Aorta (tissue), 5 donors: ENCODE results near the gene ZBTB44. TPM values are rescaled to one million over a fixed set of nuclear protein-coding genes. Genes with fewer than 3 reads are reported as not detected.
A peak's percentile ranks its signal among the peaks of the same experiment; 100 is the strongest.

Experiments
- ATAC-seq: fragments of 200-7000 bp; cut with Tn5 transposase; one replicate; pipeline ENCODE4 v1.9.1; 2022; ENCODE audit warnings: moderate library complexity; ENCODE audit not compliant: low FRiP score
- DNase-seq, 2 donors: peaks; one replicate each; pipeline ENCODE4 v3.0.0-alpha.2; 2020
- H3K27ac ChIP-seq, 2 donors: one replicate each; pipeline ENCODE4 v1.5.1; 2013; ENCODE audit warnings: low read length in 2 of 2, mild to moderate bottlenecking in 2 of 2, moderate library complexity in 2 of 2, control low read depth in 1 of 2, inconsistent platforms in 1 of 2, low read depth in 1 of 2
- H3K27me3 ChIP-seq, 2 donors: one replicate each; pipeline ENCODE4 v1.6.1; 2013; ENCODE audit warnings: control low read depth in 1 of 2, low read length in 1 of 2, mild to moderate bottlenecking in 1 of 2, moderate library complexity in 1 of 2; ENCODE audit not compliant: insufficient read depth in 2 of 2, control insufficient read depth in 1 of 2
- H3K36me3 ChIP-seq, 2 donors: one replicate each; pipeline ENCODE4 v1.6.1; 2013; ENCODE audit warnings: control low read depth in 1 of 2, low read length in 1 of 2, mild to moderate bottlenecking in 1 of 2; ENCODE audit not compliant: insufficient read depth in 2 of 2, control insufficient read depth in 1 of 2
- H3K4me1 ChIP-seq, 2 donors: one replicate each; pipeline ENCODE4 v1.6.1; 2013; ENCODE audit warnings: low read length in 2 of 2, control low read depth in 1 of 2, mild to moderate bottlenecking in 1 of 2, moderate library complexity in 1 of 2; ENCODE audit not compliant: insufficient read depth in 2 of 2, control insufficient read depth in 1 of 2
- H3K4me3 ChIP-seq, 2 donors: one replicate each; pipeline ENCODE4 v1.5.1; 2013; ENCODE audit warnings: low read length in 2 of 2, control low read depth in 1 of 2, mild to moderate bottlenecking in 1 of 2
- H3K9me3 ChIP-seq: one replicate; pipeline ENCODE4 v1.6.1; 2013; ENCODE audit warnings: mild to moderate bottlenecking, low read length; ENCODE audit not compliant: control insufficient read depth
- WGBS, 2 donors: extraction: QIAGEN DNeasy Blood & Tissue Kit; methylation state at CpG; one replicate each; pipeline ENCODE4 v1.1.7; 2013; 5-methylcytosine and 5-hydroxymethylcytosine counted together
- intact Hi-C, 2 donors: fragments of 100-400 bp; cut with DNase I; formaldehyde crosslinking; loops; one replicate each; pipeline versions ENCODE4 v1.14.2 to v1.15.0; 2022
- polyA plus RNA-seq, 2 donors: library from polyadenylated mRNA; stranded (reverse); fragments of 200-250 nt; gene quantifications; one replicate each; pipeline ENCODE4 v1.2.3, GENCODE V29; 2013
- total RNA-seq, 2 donors: library from RNA; stranded (reverse); fragmentation: NEBNext Ultra II Directional; extraction: Animal tissue kit (Norgen Biotek cat#: 25700); gene quantifications; one replicate each; pipeline ENCODE4 v1.2.1, GENCODE V29; 2021
- donor health status: healthy with polysubstance abuse.
- donor health status: Bipolar disorder and iron deficiency.
- donor health status: DM: no; HTN: no; CAD: no.
- donor health status: DM: no; HTN: no; CAD: no.
- donor health status: DM: yes; HTN: yes; CAD: no.

Gene ZBTB44
- total and polyA plus RNA-seq, 4 donors = 8.3 to 50.2 (median 23.2) TPM

DNA sequence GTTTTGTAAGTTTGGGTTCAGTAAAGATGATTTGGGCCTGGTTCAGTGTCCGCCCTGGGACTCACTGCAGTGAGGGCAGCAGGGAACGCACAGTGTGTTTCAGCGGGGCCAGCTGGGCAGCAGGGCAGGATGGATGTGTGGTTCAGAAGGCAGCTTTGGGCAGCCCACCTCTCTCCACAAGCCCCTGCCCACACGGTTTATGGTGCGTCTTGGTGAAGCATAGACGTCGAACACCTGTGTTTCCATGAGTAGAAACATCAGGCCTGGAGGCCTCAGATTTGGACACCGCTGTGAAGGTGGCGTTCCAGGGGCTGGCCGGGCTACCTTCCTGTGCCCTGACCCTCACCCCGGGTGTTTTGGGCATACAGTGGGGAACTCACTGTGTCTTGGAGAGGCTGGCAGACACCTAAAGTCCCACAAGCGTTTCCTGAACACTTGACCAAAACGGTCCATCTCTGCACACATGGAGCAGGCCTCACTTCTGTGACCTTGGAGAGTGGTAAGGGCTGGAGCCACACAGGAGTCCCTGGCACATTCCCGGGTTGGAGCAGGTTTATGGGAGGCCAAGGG lies 96.1 kb downstream of the ZBTB44 start:
- H3K9me3 ChIP-seq = no peaks in the 10 kb centered on the region
- intact Hi-C loops = loop anchor here in 1 of 2 donors (10.0 kb wide), 1 partner anchor 176 kb away; no protein-coding TSS in a partner anchor
- no peak for ATAC-seq
- H3K4me3 ChIP-seq = no peak overlapping the region
- 89 to 92% methylated on average over 14 of the region's 14 CpGs for WGBS, 2 donors
- no peak overlapping the region for H3K27ac ChIP-seq
- H3K36me3 ChIP-seq = no peaks in the 10 kb centered on the region
- no peaks in the 10 kb centered on the region for H3K27me3 ChIP-seq
- no peaks in the 10 kb centered on the region for H3K4me1 ChIP-seq
- no peak for DNase-seq

DNA sequence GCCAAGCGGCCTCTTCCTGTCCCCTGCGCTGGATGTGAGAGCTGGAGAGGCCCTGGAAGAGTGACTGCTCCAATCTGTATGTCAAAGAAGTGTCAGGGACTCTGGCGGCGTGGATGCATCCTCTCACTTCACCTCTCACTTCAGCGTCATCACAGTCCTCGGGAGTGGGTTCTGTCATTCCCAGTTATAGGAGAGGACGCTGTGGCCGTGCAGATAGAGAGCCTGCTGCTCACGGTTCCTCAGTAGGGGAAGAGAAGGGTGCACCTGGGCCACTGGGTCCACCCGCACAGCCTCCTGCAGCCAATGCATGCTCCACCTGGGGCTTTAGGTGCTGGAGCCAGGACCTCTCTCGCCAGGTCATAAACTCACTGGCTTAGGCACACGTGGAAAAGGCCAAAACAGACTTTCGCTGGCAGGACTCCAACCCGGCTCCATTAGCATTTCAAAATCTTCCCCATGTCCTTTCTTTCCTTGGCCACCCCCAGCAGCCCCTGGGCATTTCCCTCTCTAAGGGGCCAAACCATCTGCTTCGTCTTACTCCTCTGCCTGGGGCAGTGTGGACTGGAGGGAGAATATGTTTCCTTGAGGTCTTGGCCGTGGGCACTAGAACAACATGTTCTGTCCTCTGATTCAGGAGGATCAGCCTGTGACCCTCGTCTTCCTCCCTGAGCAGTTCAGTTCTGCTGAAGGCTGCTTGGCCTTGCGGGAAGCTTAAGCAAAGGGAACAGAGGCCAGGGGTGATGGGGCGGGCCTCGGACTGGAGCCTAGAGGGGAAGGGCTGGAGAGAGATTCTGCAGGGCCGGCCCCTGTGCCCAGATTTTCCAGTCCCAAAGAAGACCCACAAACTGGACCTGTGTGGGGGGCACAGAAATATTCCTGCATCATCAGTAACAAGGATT lies 97.3 kb downstream of the ZBTB44 start:
- Histone ChIP-seq H3K36me3 (no peaks in the 10 kb centered on the region), H3K27me3 (no peaks in the 10 kb centered on the region), H3K9me3 (no peaks in the 10 kb centered on the region), H3K4me1 (no peaks in the 10 kb centered on the region), H3K4me3 (no peak overlapping the region), H3K27ac (no peak overlapping the region)
- 84 to 86% methylated on average over 21 of the region's 21 CpGs for WGBS, 2 donors
- ATAC-seq = no peak
- DNase-seq = no peak
- intact Hi-C loops = loop anchor here in 1 of 2 donors (10.0 kb wide), 1 partner anchor 177 kb away; no protein-coding TSS in a partner anchor

DNA sequence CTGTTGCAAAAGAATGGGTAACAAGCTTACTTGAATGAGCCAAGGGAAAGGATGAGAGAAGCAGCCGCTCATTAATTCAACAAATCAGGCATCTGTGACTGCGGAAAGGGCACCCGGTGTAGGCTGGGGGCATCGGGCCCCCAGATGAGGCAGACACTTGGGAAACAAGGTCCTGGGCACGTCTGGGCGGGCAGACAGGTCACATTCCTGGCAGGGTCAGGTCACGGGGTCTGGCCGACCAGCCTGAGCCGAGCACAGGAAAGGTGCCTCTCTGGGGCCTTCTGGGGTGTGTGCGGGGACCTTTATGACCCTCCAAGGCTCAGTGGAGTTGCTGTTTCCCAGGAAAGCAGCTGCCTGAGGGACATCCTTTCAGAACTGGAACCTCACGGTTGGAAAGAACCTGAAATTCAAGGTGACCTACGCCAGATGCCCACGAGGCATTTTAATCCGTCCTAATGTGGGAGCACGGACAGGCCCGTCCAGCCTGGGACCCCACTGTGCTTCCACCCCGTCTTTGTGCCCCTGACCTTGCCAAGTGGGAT lies 98.1 kb downstream of the ZBTB44 start:
- Histone ChIP-seq H3K9me3 (no peaks in the 10 kb centered on the region), H3K4me3 (no peak overlapping the region), H3K27me3 (no peaks in the 10 kb centered on the region), H3K36me3 (no peaks in the 10 kb centered on the region), H3K27ac (no peak overlapping the region), H3K4me1 (no peaks in the 10 kb centered on the region)
- DNase-seq (no peak), ATAC-seq (no peak)
- intact Hi-C loops = loop anchor here in 1 of 2 donors (10.0 kb wide), 1 partner anchor 178 kb away; no protein-coding TSS in a partner anchor
- WGBS, 2 donors = 81 to 82% methylated on average over 17 of the region's 17 CpGs

DNA sequence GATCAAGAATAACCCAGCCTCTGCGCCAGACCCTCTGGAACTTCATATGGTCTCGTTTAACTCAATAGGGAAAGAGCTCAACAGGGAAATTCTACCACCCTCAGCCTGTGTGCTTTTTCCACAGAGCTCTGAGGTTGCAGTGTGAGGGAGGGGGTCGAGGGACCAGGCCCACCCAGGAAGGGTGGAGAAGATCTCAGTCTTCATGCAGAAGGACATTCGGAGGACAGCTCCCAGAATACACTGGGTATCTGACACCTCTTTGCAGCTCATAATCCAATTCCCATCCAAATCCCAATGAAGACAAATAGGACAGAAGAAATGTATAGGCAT lies 98.5 kb downstream of the ZBTB44 start:
- no peak for DNase-seq
- H3K9me3 ChIP-seq = no peaks in the 10 kb centered on the region
- intact Hi-C loops = loop anchor here in 1 of 2 donors (10.0 kb wide), 1 partner anchor 179 kb away; no protein-coding TSS in a partner anchor
- H3K36me3 ChIP-seq = no peaks in the 10 kb centered on the region
- no peaks in the 10 kb centered on the region for H3K27me3 ChIP-seq
- 63 to 66% methylated on average over 4 of the region's 4 CpGs for WGBS, 2 donors
- H3K27ac ChIP-seq = no peak overlapping the region
- no peaks in the 10 kb centered on the region for H3K4me1 ChIP-seq
- no peak for ATAC-seq
- H3K4me3 ChIP-seq = no peak overlapping the region

DNA sequence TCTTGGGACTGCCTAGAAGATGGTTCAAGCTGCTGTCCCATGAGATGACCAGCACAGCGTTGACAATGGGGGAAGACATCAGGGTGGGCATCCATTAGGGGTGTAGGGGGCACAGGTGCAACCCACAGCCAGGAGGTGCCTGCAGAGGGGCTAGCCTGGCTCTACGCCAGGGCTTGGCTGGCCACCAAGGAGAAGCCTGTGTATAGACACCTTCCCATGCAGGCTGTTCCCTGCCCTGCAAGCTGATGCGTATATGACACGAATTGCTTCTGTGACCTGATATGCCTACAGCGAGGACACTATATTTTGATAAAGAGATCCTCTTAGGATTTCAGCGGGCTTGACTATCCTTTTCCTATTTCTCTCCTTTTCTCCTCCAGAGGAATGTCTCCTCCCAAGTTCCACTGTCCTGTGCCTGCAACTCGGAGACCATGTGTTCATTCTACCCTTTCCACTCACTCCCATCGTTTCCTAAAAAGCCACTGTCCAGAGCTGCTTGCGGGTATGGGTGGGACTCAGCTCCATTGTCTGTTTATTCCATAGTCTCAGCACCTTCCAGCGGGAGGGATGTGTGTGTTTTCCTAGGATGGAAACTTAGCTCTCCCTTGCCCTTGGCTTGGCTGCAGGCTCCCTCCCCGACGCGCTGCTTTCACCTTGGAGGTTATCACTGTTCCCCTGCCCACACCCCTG lies 99.0 kb downstream of the ZBTB44 start:
- Histone ChIP-seq H3K9me3 (no peaks in the 10 kb centered on the region), H3K27ac (no peak overlapping the region), H3K36me3 (no peaks in the 10 kb centered on the region), H3K27me3 (no peaks in the 10 kb centered on the region), H3K4me1 (no peaks in the 10 kb centered on the region), H3K4me3 (no peak overlapping the region)
- DNase-seq (no peak), ATAC-seq (no peak)
- intact Hi-C loops = loop anchor here in 1 of 2 donors (10.0 kb wide), 1 partner anchor 179 kb away; no protein-coding TSS in a partner anchor
- 68 to 74% methylated on average over 13 of the region's 13 CpGs for WGBS, 2 donors

DNA sequence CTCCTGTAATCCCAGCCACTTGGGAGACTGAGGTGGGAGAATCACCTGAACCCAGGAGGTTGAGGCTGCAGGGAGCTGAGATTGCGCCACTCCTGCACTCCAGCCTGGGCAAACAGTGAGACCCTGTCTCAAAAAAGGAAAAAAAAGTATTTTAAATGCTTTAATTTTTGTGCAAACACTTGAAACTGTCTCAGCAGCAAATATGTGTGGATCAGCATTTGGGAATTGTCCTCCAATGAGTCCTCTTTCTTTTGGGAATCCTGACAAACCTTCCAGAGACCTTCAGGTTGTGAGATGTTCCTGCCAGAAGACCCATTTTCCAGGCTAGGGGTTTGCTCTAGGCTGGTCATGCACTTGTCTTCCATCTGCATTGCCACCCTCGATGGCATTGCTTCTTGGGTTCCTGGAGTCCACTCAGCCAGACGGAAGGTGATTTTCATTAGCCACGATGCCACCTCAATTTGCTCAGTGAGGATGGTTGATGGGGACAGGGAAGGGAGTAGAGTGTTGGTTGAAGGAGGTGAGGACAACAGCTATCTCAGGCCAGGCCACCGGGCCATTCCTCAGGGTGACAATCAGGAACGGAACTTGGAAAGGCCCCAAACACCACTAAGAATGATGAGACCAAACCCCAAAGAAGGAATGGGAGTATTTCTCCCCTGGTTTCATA lies 99.7 kb downstream of the ZBTB44 start:
- Histone ChIP-seq H3K4me1 (no peaks in the 10 kb centered on the region), H3K36me3 (no peaks in the 10 kb centered on the region), H3K4me3 (no peak overlapping the region), H3K27ac (no peak overlapping the region), H3K27me3 (no peaks in the 10 kb centered on the region), H3K9me3 (no peaks in the 10 kb centered on the region)
- intact Hi-C loops = loop anchor here (5.0 to 10.0 kb wide), 3 partner anchors 177 to 212 kb away; partner anchors contain the start of gene ADAMTS8 (in 1 of the 2)
- DNase-seq (peak in 1 of 2 donors; percentile 22), ATAC-seq (no peak)
- 83 to 87% methylated on average over 6 of the region's 6 CpGs for WGBS, 2 donors

DNA sequence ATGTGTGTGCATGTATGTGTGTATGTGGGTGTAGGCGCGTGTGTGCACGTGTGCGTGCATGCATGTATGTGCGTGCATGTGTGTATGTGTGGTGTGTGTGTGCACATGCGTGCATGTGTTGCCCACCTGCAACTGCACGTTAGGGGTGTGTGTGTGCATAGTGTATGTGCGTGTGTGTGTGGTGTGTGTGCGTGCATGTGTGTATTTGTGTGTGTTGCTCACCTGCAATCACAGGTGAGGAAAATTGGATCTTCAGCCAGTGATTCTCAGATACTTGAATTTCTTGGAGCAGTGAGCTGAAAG lies 100.8 kb downstream of the ZBTB44 start:
- no peak for ATAC-seq
- Histone ChIP-seq H3K27me3 (no peaks in the 10 kb centered on the region), H3K36me3 (no peaks in the 10 kb centered on the region), H3K4me1 (no peaks in the 10 kb centered on the region), H3K4me3 (no peak overlapping the region), H3K27ac (no peak overlapping the region), H3K9me3 (no peaks in the 10 kb centered on the region)
- WGBS, 2 donors = 91 to 96% methylated on average over 9 of the region's 9 CpGs
- intact Hi-C loops = loop anchor here (2.0 to 10.0 kb wide), 4 partner anchors 178 to 217 kb away; partner anchors contain the start of gene ADAMTS8 (in 1 of the 2)
- DNase-seq = peak in 1 of 2 donors; percentile 67
